ENCODE data around the gene TRPM1. TPM values are rescaled to one million over a fixed set of nuclear protein-coding genes. Genes with fewer than 3 reads are reported as not detected.

TRPM1 gene
- total RNA-seq, 4 donors from 2014 or later = 0.19 to 1.8 TPM; not detected in 2

GRCh38 chr15:31034152-31034551 lies 67.4 kb downstream of the TRPM1 start:
- TF ChIP-seq, protein P1, sequence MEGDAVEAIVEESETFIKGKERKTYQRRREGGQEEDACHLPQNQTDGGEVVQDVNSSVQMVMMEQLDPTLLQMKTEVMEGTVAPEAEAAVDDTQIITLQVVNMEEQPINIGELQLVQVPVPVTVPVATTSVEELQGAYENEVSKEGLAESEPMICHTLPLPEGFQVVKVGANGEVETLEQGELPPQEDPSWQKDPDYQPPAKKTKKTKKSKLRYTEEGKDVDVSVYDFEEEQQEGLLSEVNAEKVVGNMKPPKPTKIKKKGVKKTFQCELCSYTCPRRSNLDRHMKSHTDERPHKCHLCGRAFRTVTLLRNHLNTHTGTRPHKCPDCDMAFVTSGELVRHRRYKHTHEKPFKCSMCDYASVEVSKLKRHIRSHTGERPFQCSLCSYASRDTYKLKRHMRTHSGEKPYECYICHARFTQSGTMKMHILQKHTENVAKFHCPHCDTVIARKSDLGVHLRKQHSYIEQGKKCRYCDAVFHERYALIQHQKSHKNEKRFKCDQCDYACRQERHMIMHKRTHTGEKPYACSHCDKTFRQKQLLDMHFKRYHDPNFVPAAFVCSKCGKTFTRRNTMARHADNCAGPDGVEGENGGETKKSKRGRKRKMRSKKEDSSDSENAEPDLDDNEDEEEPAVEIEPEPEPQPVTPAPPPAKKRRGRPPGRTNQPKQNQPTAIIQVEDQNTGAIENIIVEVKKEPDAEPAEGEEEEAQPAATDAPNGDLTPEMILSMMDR (IDR thresholded peaks at IDR 0.05) = no peak
- DNase-seq (ENCODE audit: low spot score) (no peak), ATAC-seq (ENCODE audit: low FRiP score) (no peak)

- TF ChIP-seq, protein P1 (IDR thresholded peaks at IDR 0.05) = no peak
- ATAC-seq (ENCODE audit: low FRiP score) = peak; percentile 35
- DNase-seq (ENCODE audit: low spot score) = no peak
Measured at GRCh38 chr15:31032961-31033371, 68.6 kb downstream of the TRPM1 start.

GRCh38 chr15:31031471-31032067 lies 70.0 kb downstream of the TRPM1 start:
- DNase-seq (ENCODE audit: low spot score) (no peak), ATAC-seq (ENCODE audit: low FRiP score) (no peak)
- TF ChIP-seq, protein P1 (IDR thresholded peaks at IDR 0.05) = no peak

GRCh38 chr15:31027910-31028578 lies 73.5 kb downstream of the TRPM1 start:
- TF ChIP-seq, protein P1 (IDR thresholded peaks at IDR 0.05) = no peak
- no peak for ATAC-seq (ENCODE audit: low FRiP score)

GRCh38 chr15:31025996-31026395 lies 75.5 kb downstream of the TRPM1 start:
- ATAC-seq (ENCODE audit: low FRiP score) (no peak), DNase-seq (ENCODE audit: low spot score) (no peak)
- TF ChIP-seq, protein P1 (IDR thresholded peaks at IDR 0.05) = no peak

More at GRCh38 chr15:31027910-31028578, 73.5 kb downstream of the TRPM1 start:
- DNase-seq (ENCODE audit: low spot score) = no peak

- TF ChIP-seq, protein P1 (IDR thresholded peaks at IDR 0.05) = no peak
- no peak for ATAC-seq (ENCODE audit: low FRiP score)
- no peak for DNase-seq (ENCODE audit: low spot score)
Measured at GRCh38 chr15:31024979-31025378, 76.5 kb downstream of the TRPM1 start.

GRCh38 chr15:31024330-31024729 lies 77.2 kb downstream of the TRPM1 start:
- no peak for DNase-seq (ENCODE audit: low spot score)

More at GRCh38 chr15:31024330-31024729, 77.2 kb downstream of the TRPM1 start:
- ATAC-seq (ENCODE audit: low FRiP score) = peak; percentile 89
- TF ChIP-seq, protein P1 (IDR thresholded peaks at IDR 0.05) = no peak
